GM18861 (cell line): ENCODE data around the gene GDPD1.
"Not testable (repeated sequence)": the region's sequence is repeated elsewhere in the genome, so short reads cannot be mapped to it uniquely, and the experiment has no call there.

Experiments used
- ATAC-seq: cut with Tn5 transposase; IDR thresholded peaks from one replicate; pipeline ENCODE4 v1.9.1; 2021; ENCODE audit not compliant: unreplicated experiment

GDPD1 gene

GRCh38 chr17:59311521-59311920 lies 91.2 kb downstream of the GDPD1 start:
- ATAC-seq = not testable (repeated sequence)

- ATAC-seq = no peak
These were observed 95.6 kb downstream of the GDPD1 start for GRCh38 chr17:59315866-59316265.
